ENCODE data around the gene SLAIN1. TPM values are rescaled to one million over a fixed set of nuclear protein-coding genes. Genes with fewer than 3 reads are reported as not detected.

The SLAIN1 gene
- total and polyA plus RNA-seq, 2 of the 4 experiments (the other 2 are of a cell fraction), result 0.29 to 0.36 TPM

DNA sequence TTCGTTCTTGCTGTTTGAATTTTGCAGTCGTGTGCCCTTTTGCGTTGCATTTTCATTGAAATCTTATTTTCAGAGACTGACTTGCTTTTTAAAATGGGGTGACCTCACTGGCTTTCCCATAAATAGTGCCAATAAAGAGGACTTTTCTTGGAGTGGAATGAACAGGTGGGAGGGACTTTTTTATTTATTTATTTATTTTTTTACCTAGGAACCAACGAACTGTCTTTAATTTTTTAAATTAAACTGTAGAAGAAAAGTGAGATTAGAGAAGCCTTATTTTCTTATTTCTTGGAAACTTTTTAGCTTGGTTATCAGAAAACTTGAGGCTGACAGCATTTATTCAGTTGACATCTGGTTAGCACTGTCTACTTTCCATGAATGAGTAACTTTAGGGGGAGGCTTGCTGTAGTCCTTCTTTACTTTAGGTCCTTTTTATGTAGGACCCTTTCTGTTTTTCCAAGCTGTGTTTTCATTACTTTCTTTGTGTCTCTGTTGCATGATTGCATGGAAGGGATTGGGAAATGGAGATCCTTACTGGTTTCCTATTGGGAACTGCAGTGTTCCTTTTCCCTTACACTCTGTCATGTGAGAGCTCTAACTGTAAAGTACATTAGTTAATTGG lies 1.7 kb downstream of the SLAIN1 start:
- intact Hi-C loops (cut with micrococcal nuclease) (no loop called here), dilution Hi-C loops (cut with HindIII; ENCODE audit: low sequenced_read_pairs, unreplicated experiment) (no loop called here), in situ Hi-C loops (cut with MboI; ENCODE audit: low sequenced_read_pairs) (no loop called here)
- ChIA-PET CTCF (no interaction called here), POLR2A (ENCODE audit: unreplicated experiment) (no interaction called here)
- Histone ChIP-seq H3K23ac (ENCODE audit: low read depth, low read length) (0 out of 2 replicates have a peak overlapping the region, but pooled peaks have one; percentile 16), H3K56ac (ENCODE audit: extremely low read depth, insufficient read depth, low read length) (no peak overlapping the region), H3K9me3 (ENCODE audit: control insufficient read depth, insufficient read depth, low read length) (no peaks in the 10 kb centered on the region), H2AK5ac (ENCODE audit: low read depth, low read length) (no peak overlapping the region), H3K27me3 (ENCODE audit: control insufficient read depth, insufficient read depth, low read length) (peaks cover 22% of the 10 kb centered on the region), H4K8ac (ENCODE audit: low read depth in 2 of 2, low read length in 2 of 2) (no peak overlapping the region), H2AFZ (replicated peaks; ENCODE audit: low read length, poor library complexity) (peak overlapping the region; percentile 84), H3K9me1 (ENCODE audit: insufficient read depth, low read length) (no peaks in the 10 kb centered on the region), H3K14ac (replicated peaks; ENCODE audit: low read depth, low read length) (no peak overlapping the region), H3K79me1 (ENCODE audit: low read depth in 1 of 2, low read length in 2 of 2) (no peaks in the 10 kb centered on the region), H2BK120ac (ENCODE audit: low read depth, low read length) (no peak overlapping the region), H3K4me2 (ENCODE audit: low read depth, low read length) (peak overlapping the region; percentile 68), H3K9ac (ENCODE audit: low read depth, low read length) (no peak overlapping the region), H3K4me1 (ENCODE audit: control insufficient read depth, insufficient read depth, low read length) (no peaks in the 10 kb centered on the region), H4K5ac (ENCODE audit: low read depth, low read length) (no peak overlapping the region), H3K36me3 (ENCODE audit: control insufficient read depth, insufficient read depth, low read length) (no peaks in the 10 kb centered on the region), H2BK5ac (ENCODE audit: low read depth, low read length, poor library complexity, severe bottlenecking) (no peak overlapping the region), H3K4me3 (ENCODE audit: insufficient read depth, low read depth, low read length) (peak overlapping the region; percentile 48), H4K20me1 (ENCODE audit: insufficient read depth, low read length) (no peaks in the 10 kb centered on the region), H3K27ac (ENCODE audit: insufficient read depth, low read length) (no peak overlapping the region), H2BK15ac (ENCODE audit: low read depth, low read length) (no peak overlapping the region), H2AK9ac (replicated peaks; ENCODE audit: low read depth, low read length, poor library complexity) (no peak overlapping the region), H3K18ac (ENCODE audit: low read depth, low read length) (no peak overlapping the region), H4K91ac (ENCODE audit: insufficient read depth, low read depth, low read length) (no peak overlapping the region), H3K4ac (ENCODE audit: low read depth, low read length) (no peak overlapping the region), H2BK20ac (ENCODE audit: low read depth, low read length) (no peak overlapping the region)
- ATAC-seq (ENCODE audit: low read depth) (no peak), DNase-seq (no peak)
- TF ChIP-seq, protein P1, sequence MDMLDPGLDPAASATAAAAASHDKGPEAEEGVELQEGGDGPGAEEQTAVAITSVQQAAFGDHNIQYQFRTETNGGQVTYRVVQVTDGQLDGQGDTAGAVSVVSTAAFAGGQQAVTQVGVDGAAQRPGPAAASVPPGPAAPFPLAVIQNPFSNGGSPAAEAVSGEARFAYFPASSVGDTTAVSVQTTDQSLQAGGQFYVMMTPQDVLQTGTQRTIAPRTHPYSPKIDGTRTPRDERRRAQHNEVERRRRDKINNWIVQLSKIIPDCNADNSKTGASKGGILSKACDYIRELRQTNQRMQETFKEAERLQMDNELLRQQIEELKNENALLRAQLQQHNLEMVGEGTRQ (IDR thresholded peaks at IDR 0.05; ENCODE audit: low read depth, low read length), result no peak
- TF ChIP-seq CHD1 (IDR thresholded peaks at IDR 0.05; ENCODE audit: low read depth, low read length), result no peak
- TF ChIP-seq, protein P2, sequence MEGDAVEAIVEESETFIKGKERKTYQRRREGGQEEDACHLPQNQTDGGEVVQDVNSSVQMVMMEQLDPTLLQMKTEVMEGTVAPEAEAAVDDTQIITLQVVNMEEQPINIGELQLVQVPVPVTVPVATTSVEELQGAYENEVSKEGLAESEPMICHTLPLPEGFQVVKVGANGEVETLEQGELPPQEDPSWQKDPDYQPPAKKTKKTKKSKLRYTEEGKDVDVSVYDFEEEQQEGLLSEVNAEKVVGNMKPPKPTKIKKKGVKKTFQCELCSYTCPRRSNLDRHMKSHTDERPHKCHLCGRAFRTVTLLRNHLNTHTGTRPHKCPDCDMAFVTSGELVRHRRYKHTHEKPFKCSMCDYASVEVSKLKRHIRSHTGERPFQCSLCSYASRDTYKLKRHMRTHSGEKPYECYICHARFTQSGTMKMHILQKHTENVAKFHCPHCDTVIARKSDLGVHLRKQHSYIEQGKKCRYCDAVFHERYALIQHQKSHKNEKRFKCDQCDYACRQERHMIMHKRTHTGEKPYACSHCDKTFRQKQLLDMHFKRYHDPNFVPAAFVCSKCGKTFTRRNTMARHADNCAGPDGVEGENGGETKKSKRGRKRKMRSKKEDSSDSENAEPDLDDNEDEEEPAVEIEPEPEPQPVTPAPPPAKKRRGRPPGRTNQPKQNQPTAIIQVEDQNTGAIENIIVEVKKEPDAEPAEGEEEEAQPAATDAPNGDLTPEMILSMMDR (conservative IDR thresholded peaks at IDR 0.05; ENCODE audit: low read depth, low read length), result no peak
- TF ChIP-seq FOS (IDR thresholded peaks at IDR 0.05; ENCODE audit: low read depth, low read length), result no peak
- TF ChIP-seq, protein P3, sequence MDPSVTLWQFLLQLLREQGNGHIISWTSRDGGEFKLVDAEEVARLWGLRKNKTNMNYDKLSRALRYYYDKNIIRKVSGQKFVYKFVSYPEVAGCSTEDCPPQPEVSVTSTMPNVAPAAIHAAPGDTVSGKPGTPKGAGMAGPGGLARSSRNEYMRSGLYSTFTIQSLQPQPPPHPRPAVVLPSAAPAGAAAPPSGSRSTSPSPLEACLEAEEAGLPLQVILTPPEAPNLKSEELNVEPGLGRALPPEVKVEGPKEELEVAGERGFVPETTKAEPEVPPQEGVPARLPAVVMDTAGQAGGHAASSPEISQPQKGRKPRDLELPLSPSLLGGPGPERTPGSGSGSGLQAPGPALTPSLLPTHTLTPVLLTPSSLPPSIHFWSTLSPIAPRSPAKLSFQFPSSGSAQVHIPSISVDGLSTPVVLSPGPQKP (IDR thresholded peaks at IDR 0.05; ENCODE audit: borderline replicate concordance, low read depth, low read length), result no peak
- no peak for TF ChIP-seq BHLHE40 (IDR thresholded peaks at IDR 0.05; ENCODE audit: low read depth, low read length)
- TF ChIP-seq POLR2A (IDR thresholded peaks at IDR 0.05; ENCODE audit: low read depth, low read length), result no peak
- TF ChIP-seq RCOR1 (IDR thresholded peaks at IDR 0.05; ENCODE audit: insufficient replicate concordance, low read length), result no peak
- no peak for TF ChIP-seq MAFK (IDR thresholded peaks at IDR 0.05; ENCODE audit: low read depth, low read length)
- no peak for TF ChIP-seq CEBPB (IDR thresholded peaks at IDR 0.05; ENCODE audit: low read depth, low read length)
- TF ChIP-seq NFE2L2 (IDR thresholded peaks at IDR 0.05; ENCODE audit: low read depth, low read length), result no peak
- TF ChIP-seq RAD21 (IDR thresholded peaks at IDR 0.05; ENCODE audit: low read length), result no peak
- no peak for TF ChIP-seq RFX5 (IDR thresholded peaks at IDR 0.05; ENCODE audit: low read depth, low read length)
- TF ChIP-seq SMC3 (IDR thresholded peaks at IDR 0.05; ENCODE audit: low read depth, low read length), result no peak
- no peak for TF ChIP-seq MAZ (IDR thresholded peaks at IDR 0.05; ENCODE audit: borderline replicate concordance, low read depth, low read length)
- TF ChIP-seq MXI1 (IDR thresholded peaks at IDR 0.05; ENCODE audit: borderline replicate concordance, low read depth, low read length), result no peak
- no CpG with 5 or more reads among the region's 4 CpGs for WGBS, 2 experiments (ENCODE audit: extremely low coverage in 2 of 2, insufficient read length in 1 of 2)
- no TSS peak for BruUV-seq (replicated peaks)
